ENCODE data around the gene ZMYM5. TPM values are rescaled to one million over a fixed set of nuclear protein-coding genes. Genes with fewer than 3 reads are reported as not detected.

The ZMYM5 gene
- total and polyA plus RNA-seq, 2 of the 8 experiments (the other 6 are each of a cell fraction or from before 2014, with no cell fraction given) = 4.9 to 7.9 TPM

DNA sequence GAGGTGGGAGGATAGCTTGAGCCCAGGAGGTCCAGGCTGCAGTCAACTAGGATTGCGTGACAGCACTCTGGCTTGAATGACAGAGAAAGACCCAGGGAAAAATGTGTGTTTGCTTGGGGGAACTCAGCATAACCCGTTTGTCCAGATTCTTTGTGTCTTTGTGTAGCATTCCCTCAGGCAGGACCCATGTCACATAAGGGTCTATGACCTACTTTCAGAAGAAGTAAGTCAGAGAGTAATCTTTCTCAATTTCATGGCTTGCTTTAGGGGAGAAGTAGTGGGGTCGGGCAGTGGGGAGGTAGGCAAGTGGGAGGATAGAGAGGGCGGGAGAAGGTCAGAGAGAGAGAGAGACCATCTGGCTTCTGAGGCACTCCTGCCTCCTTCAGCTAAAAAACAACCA is 68.8 kb downstream of the ZMYM5 start (continued):
- TF ChIP-seq, protein P1, sequence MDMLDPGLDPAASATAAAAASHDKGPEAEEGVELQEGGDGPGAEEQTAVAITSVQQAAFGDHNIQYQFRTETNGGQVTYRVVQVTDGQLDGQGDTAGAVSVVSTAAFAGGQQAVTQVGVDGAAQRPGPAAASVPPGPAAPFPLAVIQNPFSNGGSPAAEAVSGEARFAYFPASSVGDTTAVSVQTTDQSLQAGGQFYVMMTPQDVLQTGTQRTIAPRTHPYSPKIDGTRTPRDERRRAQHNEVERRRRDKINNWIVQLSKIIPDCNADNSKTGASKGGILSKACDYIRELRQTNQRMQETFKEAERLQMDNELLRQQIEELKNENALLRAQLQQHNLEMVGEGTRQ (IDR thresholded peaks at IDR 0.05; ENCODE audit: low read length) = no peak
- TF ChIP-seq YY1 (IDR thresholded peaks at IDR 0.05; ENCODE audit: low read depth, low read length) (no peak), NANOG (IDR thresholded peaks at IDR 0.05; ENCODE audit: insufficient read depth, low read depth, low read length, poor library complexity, severe bottlenecking) (no peak), POLR2AphosphoS5 (IDR thresholded peaks at IDR 0.05; ENCODE audit: low read depth, low read length) (no peak), CTBP2 (IDR thresholded peaks at IDR 0.05; ENCODE audit: borderline replicate concordance, insufficient read depth, insufficient read length, low read length) (no peak), SIN3A (conservative IDR thresholded peaks at IDR 0.05 in 1 of 2, IDR thresholded peaks at IDR 0.05 in 1 of 2; ENCODE audit: low read depth in 1 of 2, low read length in 2 of 2) (peak; percentile 43 to 60; a peak in 1 of 4 replicates), SRF (IDR thresholded peaks at IDR 0.05; ENCODE audit: low read depth, low read length) (no peak), KDM5A (IDR thresholded peaks at IDR 0.05; ENCODE audit: low read length) (no peak), BCL11A (IDR thresholded peaks at IDR 0.05; ENCODE audit: low read depth in 2 of 2, low read length in 2 of 2) (no peak)
- TF ChIP-seq, protein P2, sequence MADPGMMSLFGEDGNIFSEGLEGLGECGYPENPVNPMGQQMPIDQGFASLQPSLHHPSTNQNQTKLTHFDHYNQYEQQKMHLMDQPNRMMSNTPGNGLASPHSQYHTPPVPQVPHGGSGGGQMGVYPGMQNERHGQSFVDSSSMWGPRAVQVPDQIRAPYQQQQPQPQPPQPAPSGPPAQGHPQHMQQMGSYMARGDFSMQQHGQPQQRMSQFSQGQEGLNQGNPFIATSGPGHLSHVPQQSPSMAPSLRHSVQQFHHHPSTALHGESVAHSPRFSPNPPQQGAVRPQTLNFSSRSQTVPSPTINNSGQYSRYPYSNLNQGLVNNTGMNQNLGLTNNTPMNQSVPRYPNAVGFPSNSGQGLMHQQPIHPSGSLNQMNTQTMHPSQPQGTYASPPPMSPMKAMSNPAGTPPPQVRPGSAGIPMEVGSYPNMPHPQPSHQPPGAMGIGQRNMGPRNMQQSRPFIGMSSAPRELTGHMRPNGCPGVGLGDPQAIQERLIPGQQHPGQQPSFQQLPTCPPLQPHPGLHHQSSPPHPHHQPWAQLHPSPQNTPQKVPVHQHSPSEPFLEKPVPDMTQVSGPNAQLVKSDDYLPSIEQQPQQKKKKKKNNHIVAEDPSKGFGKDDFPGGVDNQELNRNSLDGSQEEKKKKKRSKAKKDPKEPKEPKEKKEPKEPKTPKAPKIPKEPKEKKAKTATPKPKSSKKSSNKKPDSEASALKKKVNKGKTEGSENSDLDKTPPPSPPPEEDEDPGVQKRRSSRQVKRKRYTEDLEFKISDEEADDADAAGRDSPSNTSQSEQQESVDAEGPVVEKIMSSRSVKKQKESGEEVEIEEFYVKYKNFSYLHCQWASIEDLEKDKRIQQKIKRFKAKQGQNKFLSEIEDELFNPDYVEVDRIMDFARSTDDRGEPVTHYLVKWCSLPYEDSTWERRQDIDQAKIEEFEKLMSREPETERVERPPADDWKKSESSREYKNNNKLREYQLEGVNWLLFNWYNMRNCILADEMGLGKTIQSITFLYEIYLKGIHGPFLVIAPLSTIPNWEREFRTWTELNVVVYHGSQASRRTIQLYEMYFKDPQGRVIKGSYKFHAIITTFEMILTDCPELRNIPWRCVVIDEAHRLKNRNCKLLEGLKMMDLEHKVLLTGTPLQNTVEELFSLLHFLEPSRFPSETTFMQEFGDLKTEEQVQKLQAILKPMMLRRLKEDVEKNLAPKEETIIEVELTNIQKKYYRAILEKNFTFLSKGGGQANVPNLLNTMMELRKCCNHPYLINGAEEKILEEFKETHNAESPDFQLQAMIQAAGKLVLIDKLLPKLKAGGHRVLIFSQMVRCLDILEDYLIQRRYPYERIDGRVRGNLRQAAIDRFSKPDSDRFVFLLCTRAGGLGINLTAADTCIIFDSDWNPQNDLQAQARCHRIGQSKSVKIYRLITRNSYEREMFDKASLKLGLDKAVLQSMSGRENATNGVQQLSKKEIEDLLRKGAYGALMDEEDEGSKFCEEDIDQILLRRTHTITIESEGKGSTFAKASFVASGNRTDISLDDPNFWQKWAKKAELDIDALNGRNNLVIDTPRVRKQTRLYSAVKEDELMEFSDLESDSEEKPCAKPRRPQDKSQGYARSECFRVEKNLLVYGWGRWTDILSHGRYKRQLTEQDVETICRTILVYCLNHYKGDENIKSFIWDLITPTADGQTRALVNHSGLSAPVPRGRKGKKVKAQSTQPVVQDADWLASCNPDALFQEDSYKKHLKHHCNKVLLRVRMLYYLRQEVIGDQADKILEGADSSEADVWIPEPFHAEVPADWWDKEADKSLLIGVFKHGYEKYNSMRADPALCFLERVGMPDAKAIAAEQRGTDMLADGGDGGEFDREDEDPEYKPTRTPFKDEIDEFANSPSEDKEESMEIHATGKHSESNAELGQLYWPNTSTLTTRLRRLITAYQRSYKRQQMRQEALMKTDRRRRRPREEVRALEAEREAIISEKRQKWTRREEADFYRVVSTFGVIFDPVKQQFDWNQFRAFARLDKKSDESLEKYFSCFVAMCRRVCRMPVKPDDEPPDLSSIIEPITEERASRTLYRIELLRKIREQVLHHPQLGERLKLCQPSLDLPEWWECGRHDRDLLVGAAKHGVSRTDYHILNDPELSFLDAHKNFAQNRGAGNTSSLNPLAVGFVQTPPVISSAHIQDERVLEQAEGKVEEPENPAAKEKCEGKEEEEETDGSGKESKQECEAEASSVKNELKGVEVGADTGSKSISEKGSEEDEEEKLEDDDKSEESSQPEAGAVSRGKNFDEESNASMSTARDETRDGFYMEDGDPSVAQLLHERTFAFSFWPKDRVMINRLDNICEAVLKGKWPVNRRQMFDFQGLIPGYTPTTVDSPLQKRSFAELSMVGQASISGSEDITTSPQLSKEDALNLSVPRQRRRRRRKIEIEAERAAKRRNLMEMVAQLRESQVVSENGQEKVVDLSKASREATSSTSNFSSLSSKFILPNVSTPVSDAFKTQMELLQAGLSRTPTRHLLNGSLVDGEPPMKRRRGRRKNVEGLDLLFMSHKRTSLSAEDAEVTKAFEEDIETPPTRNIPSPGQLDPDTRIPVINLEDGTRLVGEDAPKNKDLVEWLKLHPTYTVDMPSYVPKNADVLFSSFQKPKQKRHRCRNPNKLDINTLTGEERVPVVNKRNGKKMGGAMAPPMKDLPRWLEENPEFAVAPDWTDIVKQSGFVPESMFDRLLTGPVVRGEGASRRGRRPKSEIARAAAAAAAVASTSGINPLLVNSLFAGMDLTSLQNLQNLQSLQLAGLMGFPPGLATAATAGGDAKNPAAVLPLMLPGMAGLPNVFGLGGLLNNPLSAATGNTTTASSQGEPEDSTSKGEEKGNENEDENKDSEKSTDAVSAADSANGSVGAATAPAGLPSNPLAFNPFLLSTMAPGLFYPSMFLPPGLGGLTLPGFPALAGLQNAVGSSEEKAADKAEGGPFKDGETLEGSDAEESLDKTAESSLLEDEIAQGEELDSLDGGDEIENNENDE (IDR thresholded peaks at IDR 0.05; ENCODE audit: insufficient replicate concordance, low read length) = no peak

Measured in H1 (cell line).